HepG2 (cell line): ENCODE results near the gene MIPEP. TPM values are rescaled to one million over a fixed set of nuclear protein-coding genes. Genes with fewer than 3 reads are reported as not detected.

Experiments
- ATAC-seq: fragments of 200-7000 bp; cut with Tn5 transposase; 3 replicates; pipeline ENCODE4 v1.9.1; 2020; ENCODE audit warnings: mild to moderate bottlenecking, moderate library complexity
- BruUV-seq: library from RNA; stranded (reverse); fragments of 400-500 nt; replicated peaks from 2 replicates; lab custom pipeline; 2021; lab: Mats Ljungman, UMichigan
- CTCF ChIA-PET: fragments of 300-600 bp; formaldehyde crosslinking; extraction: SDS; loops from one replicate; lab custom pipeline; 2021; ENCODE audit warnings: low total read pairs, inconsistent platforms, low intra/inter-chr PET ratio; lab: Yijun Ruan, JAX
- POLR2A ChIA-PET: fragments of 350-600 bp; sonication (Branson Sonifier 250); formaldehyde crosslinking; loops from one replicate; lab custom pipeline; 2020; ENCODE audit warnings: antibody characterized with exemption, inconsistent platforms; lab: Yijun Ruan, JAX
- DNase-seq: peaks from one replicate; pipeline ENCODE4 v3.0.0-alpha.2; 2015; ENCODE audit warnings: low spot score
- FAIRE-seq: peaks from 3 replicates; lab custom pipeline; 2011; peaks lifted over from hg19 to GRCh38; lab: Jason Lieb, UNC
- H2AFZ ChIP-seq: one replicate; pipeline ENCODE4 v1.6.1; 2011; ENCODE audit warnings: low read length, inconsistent platforms
- H3K27ac ChIP-seq: fragments of 300-600 bp; 3 replicates; pipeline ENCODE4 v1.8.0; 2011; ENCODE audit warnings: mixed run types, mild to moderate bottlenecking, mixed read lengths, low read length, inconsistent platforms; ENCODE audit not compliant: insufficient read depth; ENCODE audit errors: extremely low read length
- H3K27me3 ChIP-seq, 2 experiments: fragments of 200-600 bp in 1 of 2; 2 replicates in 1 of 2; 3 replicates in 1 of 2; pipeline versions ENCODE4 v1.6.0 to v1.8.0; 2011; ENCODE audit warnings: low read length in 2 of 2, mild to moderate bottlenecking in 2 of 2, moderate library complexity in 2 of 2, inconsistent platforms in 1 of 2; ENCODE audit not compliant: insufficient read depth in 2 of 2, control insufficient read depth in 1 of 2
- H3K36me3 ChIP-seq, 2 experiments: fragments of 200-600 bp in 1 of 2; replicated peaks in 1 of 2; 2 replicates in 1 of 2; 3 replicates in 1 of 2; pipeline versions ENCODE4 v1.5.1 to v1.8.0; 2011; ENCODE audit warnings: low read length in 2 of 2, inconsistent platforms in 1 of 2; ENCODE audit not compliant: insufficient read depth in 2 of 2, control insufficient read depth in 1 of 2
- H3K4me1 ChIP-seq: 2 replicates; pipeline ENCODE4 v1.5.1; 2012; ENCODE audit warnings: low read length, inconsistent platforms; ENCODE audit not compliant: insufficient read depth
- H3K4me2 ChIP-seq: 2 replicates; pipeline ENCODE4 v1.6.0; 2011; ENCODE audit warnings: low read depth, low read length, inconsistent platforms
- H3K4me3 ChIP-seq, 3 experiments: fragments of 200-600 bp in 1 of 3; sonication (generic), shearing (Covaris generic) in 1 of 3; replicated peaks in 1 of 3; 2 replicates each; pipeline ENCODE4 v1.5.1; 2011 to 2016; ENCODE audit warnings: low read length in 3 of 3, inconsistent platforms in 2 of 3, low read depth in 2 of 3, mild to moderate bottlenecking in 2 of 3, control low read depth in 1 of 3, mixed read lengths in 1 of 3; ENCODE audit not compliant: insufficient read depth in 1 of 3
- H3K79me2 ChIP-seq: one replicate; pipeline ENCODE4 v1.6.1; 2011; ENCODE audit warnings: low read length, inconsistent platforms; ENCODE audit not compliant: insufficient read depth
- H3K9ac ChIP-seq: 2 replicates; pipeline ENCODE4 v1.6.0; 2011; ENCODE audit warnings: mild to moderate bottlenecking, low read depth, low read length, inconsistent platforms; ENCODE audit not compliant: insufficient read depth
- H3K9me3 ChIP-seq: 2 replicates; pipeline ENCODE4 v1.5.1; 2012; ENCODE audit warnings: mild to moderate bottlenecking, low read length
- H4K20me1 ChIP-seq: 2 replicates; pipeline ENCODE4 v1.6.0; 2011; ENCODE audit warnings: inconsistent platforms, mild to moderate bottlenecking, low read length, moderate library complexity; ENCODE audit not compliant: insufficient read depth
- ATF7 ChIP-seq, 2 experiments: fragments of 450-650 bp in 1 of 2; sonication (generic) in 1 of 2; formaldehyde crosslinking in 1 of 2; IDR thresholded peaks; 2 replicates each; pipeline versions ENCODE4 v1.4.0 to v1.6.1; 2016 to 2020; ENCODE audit warnings: antibody characterized with exemption in 1 of 2, mild to moderate bottlenecking in 1 of 2, missing genetic modification reagents in 1 of 2
- HOXA7 ChIP-seq: sonication (generic); formaldehyde crosslinking; IDR thresholded peaks from 2 replicates; pipeline ENCODE4 v1.8.1; 2022; ENCODE audit warnings: mild to moderate bottlenecking, missing genetic modification reagents, moderate library complexity
- IRX3 ChIP-seq: sonication (generic); formaldehyde crosslinking; IDR thresholded peaks from 2 replicates; pipeline ENCODE4 v1.8.1; 2023; ENCODE audit warnings: mild to moderate bottlenecking, low read depth, missing genetic modification reagents, borderline replicate concordance
- KDM4B ChIP-seq: sonication (generic); formaldehyde crosslinking; IDR thresholded peaks from 2 replicates; pipeline ENCODE4 v1.4.0; 2020; ENCODE audit warnings: missing genetic modification reagents
- MTA1 ChIP-seq: sonication (generic); formaldehyde crosslinking; IDR thresholded peaks from 2 replicates; pipeline ENCODE4 v1.4.0; 2020; ENCODE audit warnings: missing genetic modification reagents, mild to moderate bottlenecking, borderline replicate concordance
- MTF1 ChIP-seq: sonication (generic); formaldehyde crosslinking; IDR thresholded peaks from 2 replicates; pipeline ENCODE4 v1.5.0; 2020; ENCODE audit warnings: missing genetic modification reagents
- MXD1 ChIP-seq: sonication (generic); formaldehyde crosslinking; IDR thresholded peaks from 2 replicates; pipeline ENCODE4 v1.4.0; 2020; ENCODE audit warnings: mild to moderate bottlenecking, missing genetic modification reagents
- PHF21A ChIP-seq: sonication (generic); formaldehyde crosslinking; IDR thresholded peaks from 2 replicates; pipeline ENCODE4 v1.5.0; 2020; ENCODE audit warnings: mild to moderate bottlenecking, missing genetic modification reagents
- PPARG ChIP-seq: conservative IDR thresholded peaks from 2 replicates; pipeline ENCODE4 v1.6.1; 2016; ENCODE audit warnings: missing biosample characterization, missing genetic modification reagents
- SIN3B ChIP-seq: fragments of 150-350 bp; IDR thresholded peaks from 2 replicates; pipeline ENCODE4 v1.6.1; 2014; ENCODE audit warnings: low read length
- SMYD3 ChIP-seq: sonication (generic); formaldehyde crosslinking; IDR thresholded peaks from 2 replicates; pipeline ENCODE4 v1.8.1; 2023; ENCODE audit warnings: mild to moderate bottlenecking, missing genetic modification reagents
- STAT5B ChIP-seq: sonication (generic); formaldehyde crosslinking; IDR thresholded peaks from 2 replicates; pipeline ENCODE4 v1.4.0; 2020; ENCODE audit warnings: missing genetic modification reagents
- ZBTB7B ChIP-seq: sonication (generic); formaldehyde crosslinking; IDR thresholded peaks from 2 replicates; pipeline ENCODE4 v1.4.0; 2020; ENCODE audit warnings: missing genetic modification reagents
- ZFP41 ChIP-seq: sonication (generic); formaldehyde crosslinking; IDR thresholded peaks from 2 replicates; pipeline ENCODE4 v1.4.0; 2020; ENCODE audit warnings: mild to moderate bottlenecking, missing genetic modification reagents, borderline replicate concordance
- ZNF3 ChIP-seq: IDR thresholded peaks from 2 replicates; pipeline ENCODE4 v1.7.0; 2017; ENCODE audit warnings: inconsistent platforms
- ZNF737 ChIP-seq: sonication (generic); formaldehyde crosslinking; IDR thresholded peaks from 2 replicates; pipeline ENCODE4 v1.5.0; 2020; ENCODE audit warnings: missing genetic modification reagents, mild to moderate bottlenecking, borderline replicate concordance
- WGBS: methylation state at CpG from one replicate; pipeline ENCODE4 v1.1.6; 2017; ENCODE audit warnings: low lambda C conversion rate; 5-methylcytosine and 5-hydroxymethylcytosine counted together
- in situ Hi-C: cut with HindIII; loops from 2 replicates; pipeline ENCODE4 v1.10.0; 2017; ENCODE audit warnings: low pct_unique_long_range_greater_than_20kb; ENCODE audit not compliant: extremely low pct_ligation_motif_present
- intact Hi-C: fragments of 100-400 bp; cut with micrococcal nuclease; formaldehyde crosslinking; loops from one replicate; pipeline ENCODE4 v1.10.0; 2022; ENCODE audit not compliant: unreplicated experiment
- polyA plus RNA-seq, 8 experiments: library from polyadenylated mRNA; depleted of rRNA in 3 of 8; stranded (reverse) in 7 of 8; unstranded in 1 of 8; fragments of >200 nt; fragmentation: Illumina TruSeq in 4 of 8; extraction: Trizol in 4 of 8; gene quantifications; 2 replicates each; pipeline versions ENCODE4 v1.2.1 to v1.2.3, GENCODE V29; 2011 to 2016; ENCODE audit warnings: low read depth in 4 of 8, missing spikeins in 1 of 8, mixed read lengths in 1 of 8; ENCODE audit not compliant: insufficient read depth in 1 of 8
- total RNA-seq, 5 experiments: library from RNA; depleted of rRNA; stranded (reverse); fragments of >200 nt; fragmentation: Illumina TruSeq; extraction: Trizol; gene quantifications; 2 replicates each; pipeline ENCODE4 v1.2.3, GENCODE V29; 2016; ENCODE audit warnings: low read depth in 1 of 5
- TF ChIP-seq, protein P1 (sequence below): sonication (generic); formaldehyde crosslinking; IDR thresholded peaks from 2 replicates; pipeline ENCODE4 v1.8.0; 2022; ENCODE audit warnings: low read depth, missing genetic modification reagents

Gene MIPEP
- total and polyA plus RNA-seq, 2 of the 13 experiments (the other 11 are each of a cell fraction or from before 2014, with no cell fraction given), result 9.3 to 24.1 TPM

DNA sequence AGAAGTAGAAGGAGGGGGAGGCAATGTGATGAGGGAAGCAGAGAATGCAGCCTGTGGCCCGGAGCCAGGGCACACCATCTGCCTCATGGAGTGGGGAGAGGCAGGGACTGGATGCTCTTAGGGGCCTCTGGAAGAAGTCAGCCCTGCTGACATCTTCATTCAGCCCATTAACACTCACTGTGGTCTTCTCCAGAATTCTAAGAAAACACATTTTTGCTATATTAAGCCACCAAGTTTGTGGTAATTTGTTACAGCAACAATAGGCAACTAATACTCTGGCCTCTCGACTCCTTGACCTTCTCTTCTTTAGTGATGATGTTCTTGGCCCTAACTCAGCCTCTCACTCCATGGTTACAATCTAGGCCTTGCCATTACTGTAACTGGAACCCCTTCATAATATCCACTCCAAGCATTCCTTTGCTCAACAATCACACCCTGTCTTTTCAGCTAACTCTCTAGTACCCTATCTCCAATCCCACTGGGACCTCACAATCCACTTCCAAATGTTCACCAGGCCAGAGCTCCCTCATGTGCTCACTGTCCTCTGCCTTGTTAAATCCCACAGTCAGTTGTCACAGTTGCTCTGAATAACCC lies 98.5 kb downstream of the MIPEP start:
- Histone ChIP-seq H3K4me3 (no peak overlapping the region), H2AFZ (no peak overlapping the region), H3K36me3 (no peaks in the 10 kb centered on the region), H3K27ac (no peak overlapping the region), H3K9ac (no peak overlapping the region), H3K79me2 (no peaks in the 10 kb centered on the region), H3K27me3 (no peaks in the 10 kb centered on the region), H3K4me1 (no peaks in the 10 kb centered on the region), H3K9me3 (no peaks in the 10 kb centered on the region), H3K4me2 (no peak overlapping the region), H4K20me1 (no peaks in the 10 kb centered on the region)
- ChIA-PET POLR2A (no interaction called here), CTCF (no interaction called here)
- no TSS peak for BruUV-seq
- FAIRE-seq (no peak), DNase-seq (no peak), ATAC-seq (no peak)
- intact Hi-C loops, result no loop called here
- 88% methylated on average over 2 of the region's 2 CpGs for WGBS
- TF ChIP-seq, protein P1, sequence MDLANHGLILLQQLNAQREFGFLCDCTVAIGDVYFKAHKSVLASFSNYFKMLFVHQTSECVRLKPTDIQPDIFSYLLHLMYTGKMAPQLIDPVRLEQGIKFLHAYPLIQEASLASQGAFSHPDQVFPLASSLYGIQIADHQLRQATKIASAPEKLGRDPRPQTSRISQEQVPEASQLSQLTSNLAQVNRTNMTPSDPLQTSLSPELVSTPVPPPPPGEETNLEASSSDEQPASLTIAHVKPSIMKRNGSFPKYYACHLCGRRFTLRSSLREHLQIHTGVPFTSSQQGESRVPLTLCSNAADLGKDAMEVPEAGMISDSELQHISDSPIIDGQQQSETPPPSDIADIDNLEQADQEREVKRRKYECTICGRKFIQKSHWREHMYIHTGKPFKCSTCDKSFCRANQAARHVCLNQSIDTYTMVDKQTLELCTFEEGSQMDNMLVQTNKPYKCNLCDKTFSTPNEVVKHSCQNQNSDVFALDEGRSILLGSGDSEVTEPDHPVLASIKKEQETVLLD (CRISPR knock-in tag), result no peak
- TF ChIP-seq ATF7 (IDR thresholded peaks at IDR 0.05), result no peak
- TF ChIP-seq ATF7 (CRISPR knock-in tag; IDR thresholded peaks at IDR 0.05), result no peak
- TF ChIP-seq ZBTB7B (CRISPR knock-in tag), result no peak
- in situ Hi-C loops, result no loop called here

- ChIA-PET CTCF (no interaction called here), POLR2A (no interaction called here)
- H3K79me2 ChIP-seq, result no peaks in the 10 kb centered on the region
- intact Hi-C loops, result no loop called here
- H3K4me1 ChIP-seq, result no peaks in the 10 kb centered on the region
- DNase-seq (no peak), ATAC-seq (no peak), FAIRE-seq (no peak)
- H3K27ac ChIP-seq, result no peak overlapping the region
- BruUV-seq, result no TSS peak
- in situ Hi-C loops, result no loop called here
- no peaks in the 10 kb centered on the region for H3K36me3 ChIP-seq
- H3K9me3 ChIP-seq, result no peaks in the 10 kb centered on the region
- no peak overlapping the region for H3K9ac ChIP-seq
- H4K20me1 ChIP-seq, result no peaks in the 10 kb centered on the region
- no peaks in the 10 kb centered on the region for H3K27me3 ChIP-seq
- 90% methylated on average over 10 of the region's 10 CpGs for WGBS
- H3K4me3 ChIP-seq, result no peak overlapping the region
- H3K4me2 ChIP-seq, result no peak overlapping the region
- no peak overlapping the region for H2AFZ ChIP-seq
- TF ChIP-seq HOXA7 (CRISPR knock-in tag) (no peak), KDM4B (CRISPR knock-in tag) (no peak), ZNF737 (CRISPR knock-in tag) (no peak), PPARG (no peak), MTF1 (CRISPR knock-in tag) (no peak), STAT5B (CRISPR knock-in tag) (no peak), ZNF3 (CRISPR knock-in tag) (no peak), MTA1 (CRISPR knock-in tag) (no peak), ZFP41 (CRISPR knock-in tag) (no peak), IRX3 (CRISPR knock-in tag) (no peak), SIN3B (no peak), SMYD3 (CRISPR knock-in tag) (no peak), PHF21A (CRISPR knock-in tag) (no peak), MXD1 (CRISPR knock-in tag) (no peak)
Observed at GRCh38 chr13:23789576-23790346, 99.4 kb downstream of the MIPEP start.
